Panc1 (cell line): ENCODE results near the gene POLR1H. TPM values are rescaled to one million over a fixed set of nuclear protein-coding genes. Genes with fewer than 3 reads are reported as not detected.

ENCODE experiments used
- ATAC-seq: fragments of 200-7000 bp; cut with Tn5 transposase; 2 replicates; pipeline ENCODE4 v1.9.1; 2020; ENCODE audit warnings: mild to moderate bottlenecking, moderate library complexity
- BruUV-seq: library from RNA; stranded (reverse); fragments of 400-500 nt; replicated peaks from 2 replicates; lab custom pipeline; 2021; lab: Mats Ljungman, UMichigan
- CTCF ChIA-PET: fragments of 300-600 bp; sonication (Branson Sonifier 250); formaldehyde crosslinking; loops from one replicate; lab custom pipeline; 2022; ENCODE audit warnings: antibody characterized with exemption; lab: Charles Lee
- POLR2A ChIA-PET: fragments of 300-600 bp; sonication (Branson Sonifier 250); formaldehyde crosslinking; loops from one replicate; lab custom pipeline; 2022; ENCODE audit warnings: antibody characterized with exemption; lab: Charles Lee
- DNase-seq: peaks from one replicate; pipeline ENCODE4 v3.0.0-alpha.2; 2010; ENCODE audit warnings: low read depth, low spot score
- H3K27ac ChIP-seq: 2 replicates; pipeline ENCODE4 v1.5.1; 2011; ENCODE audit warnings: mild to moderate bottlenecking, low read length, inconsistent platforms
- H3K27me3 ChIP-seq: fragments of 200-500 bp; sonication (Bioruptor generic); 2 replicates; pipeline ENCODE4 v1.6.0; 2014; ENCODE audit warnings: low read length, inconsistent platforms; ENCODE audit not compliant: control insufficient read depth, insufficient read depth
- H3K36me3 ChIP-seq: fragments of 200-500 bp; sonication (Bioruptor generic); 2 replicates; pipeline ENCODE4 v1.5.1; 2014; ENCODE audit warnings: inconsistent platforms, mild to moderate bottlenecking, low read length, moderate library complexity; ENCODE audit not compliant: control insufficient read depth, insufficient read depth
- H3K4me1 ChIP-seq: 2 replicates; pipeline ENCODE4 v1.5.1; 2011; ENCODE audit warnings: inconsistent platforms, mild to moderate bottlenecking, low read length, moderate library complexity; ENCODE audit not compliant: control insufficient read depth, insufficient read depth
- H3K4me3 ChIP-seq, 2 experiments: 2 replicates each; pipeline ENCODE4 v1.5.1; 2011 to 2012; ENCODE audit warnings: low read depth in 2 of 2, low read length in 2 of 2, mild to moderate bottlenecking in 2 of 2, inconsistent platforms in 1 of 2, moderate library complexity in 1 of 2
- H3K9me3 ChIP-seq: fragments of 200-500 bp; sonication (Bioruptor generic); 2 replicates; pipeline ENCODE4 v1.5.1; 2014; ENCODE audit warnings: low read depth, mild to moderate bottlenecking, inconsistent platforms, low read length, moderate library complexity; ENCODE audit not compliant: control insufficient read depth, insufficient read depth
- POLR2AphosphoS5 ChIP-seq: IDR thresholded peaks from 2 replicates; pipeline ENCODE4 v1.6.1; 2012; ENCODE audit warnings: mild to moderate bottlenecking, low read depth, low read length, moderate library complexity
- SIN3A ChIP-seq: IDR thresholded peaks from 2 replicates; pipeline ENCODE4 v1.6.1; 2012; ENCODE audit warnings: low read depth, mild to moderate bottlenecking, low read length, moderate library complexity, borderline replicate concordance; ENCODE audit not compliant: insufficient read depth
- TCF7L2 ChIP-seq: IDR thresholded peaks from 2 replicates; pipeline ENCODE4 v1.6.1; 2011; ENCODE audit warnings: mild to moderate bottlenecking, low read depth, low read length, inconsistent platforms
- in situ Hi-C: cut with HindIII; loops from 2 replicates; pipeline ENCODE4 v1.10.0; 2016; ENCODE audit warnings: low sequenced_read_pairs, low pct_unique_long_range_greater_than_20kb
- intact Hi-C: fragments of 100-400 bp; cut with micrococcal nuclease; formaldehyde crosslinking; loops from one replicate; pipeline ENCODE4 v1.10.0; 2022; ENCODE audit not compliant: unreplicated experiment
- total RNA-seq: library from RNA; stranded (reverse); gene quantifications from one replicate; pipeline ENCODE4 v1.2.1, GENCODE V29; 2021; ENCODE audit not compliant: unreplicated experiment
- TF ChIP-seq, protein P1 (sequence below): fragments of 450-650 bp; IDR thresholded peaks from 2 replicates; pipeline ENCODE4 v1.5.1; 2017; ENCODE audit warnings: mild to moderate bottlenecking
- TF ChIP-seq, protein P2 (sequence below), 2 experiments: IDR thresholded peaks; 2 replicates each; pipeline ENCODE4 v1.6.1; 2011 to 2012; ENCODE audit warnings: low read depth in 2 of 2, control low read depth in 1 of 2, low read length in 1 of 2, mild to moderate bottlenecking in 1 of 2, moderate library complexity in 1 of 2; ENCODE audit not compliant: insufficient read depth in 1 of 2

Gene POLR1H
- total RNA-seq, 1 experiment from 2014 or later = 24.9 TPM

DNA sequence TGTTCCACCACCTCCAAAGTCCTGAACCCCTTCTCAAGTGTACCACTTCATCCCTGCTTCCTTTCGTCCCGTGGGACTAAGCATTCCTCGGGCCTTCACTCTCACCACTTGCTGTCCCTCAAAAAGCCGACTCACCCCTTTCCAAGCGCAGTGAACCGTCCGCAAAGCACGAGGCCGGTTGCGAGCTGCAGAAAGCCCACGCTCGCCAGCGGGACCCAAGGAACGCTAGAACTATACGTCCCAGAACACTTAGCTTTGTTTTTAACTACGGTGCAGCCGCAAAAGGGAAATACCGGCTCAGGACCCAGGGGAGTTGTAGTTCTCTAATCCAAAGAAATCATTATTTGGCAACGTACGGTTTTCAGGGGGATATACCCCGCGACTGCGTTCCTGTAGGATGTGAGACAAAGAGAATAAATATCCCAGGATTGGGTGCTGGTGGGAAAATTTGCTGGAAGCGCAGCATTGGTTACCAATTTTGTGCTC is 416 bp upstream of the POLR1H start:
- ATAC-seq = peak; percentile 13
- peak overlapping the region; percentile 98 to 100 for H3K4me3 ChIP-seq
- no peaks in the 10 kb centered on the region for H3K27me3 ChIP-seq
- H3K36me3 ChIP-seq = peaks cover 9% of the 10 kb centered on the region; the same call in 1 of the 2 replicates
- peak overlapping the region; percentile 99 for H3K27ac ChIP-seq
- POLR2A ChIA-PET = no interaction called here
- DNase-seq = no peak
- TF ChIP-seq, protein P1, sequence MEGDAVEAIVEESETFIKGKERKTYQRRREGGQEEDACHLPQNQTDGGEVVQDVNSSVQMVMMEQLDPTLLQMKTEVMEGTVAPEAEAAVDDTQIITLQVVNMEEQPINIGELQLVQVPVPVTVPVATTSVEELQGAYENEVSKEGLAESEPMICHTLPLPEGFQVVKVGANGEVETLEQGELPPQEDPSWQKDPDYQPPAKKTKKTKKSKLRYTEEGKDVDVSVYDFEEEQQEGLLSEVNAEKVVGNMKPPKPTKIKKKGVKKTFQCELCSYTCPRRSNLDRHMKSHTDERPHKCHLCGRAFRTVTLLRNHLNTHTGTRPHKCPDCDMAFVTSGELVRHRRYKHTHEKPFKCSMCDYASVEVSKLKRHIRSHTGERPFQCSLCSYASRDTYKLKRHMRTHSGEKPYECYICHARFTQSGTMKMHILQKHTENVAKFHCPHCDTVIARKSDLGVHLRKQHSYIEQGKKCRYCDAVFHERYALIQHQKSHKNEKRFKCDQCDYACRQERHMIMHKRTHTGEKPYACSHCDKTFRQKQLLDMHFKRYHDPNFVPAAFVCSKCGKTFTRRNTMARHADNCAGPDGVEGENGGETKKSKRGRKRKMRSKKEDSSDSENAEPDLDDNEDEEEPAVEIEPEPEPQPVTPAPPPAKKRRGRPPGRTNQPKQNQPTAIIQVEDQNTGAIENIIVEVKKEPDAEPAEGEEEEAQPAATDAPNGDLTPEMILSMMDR = no peak
- no peak for TF ChIP-seq POLR2AphosphoS5
- no peak for TF ChIP-seq TCF7L2
- TF ChIP-seq SIN3A = no peak
- H3K9me3 ChIP-seq = no peaks in the 10 kb centered on the region
- CTCF ChIA-PET = no interaction called here
- H3K4me1 ChIP-seq = peaks cover 12% of the 10 kb centered on the region
- intact Hi-C loops = no loop called here
- BruUV-seq = TSS peak; percentile 91
- in situ Hi-C loops = no loop called here

DNA sequence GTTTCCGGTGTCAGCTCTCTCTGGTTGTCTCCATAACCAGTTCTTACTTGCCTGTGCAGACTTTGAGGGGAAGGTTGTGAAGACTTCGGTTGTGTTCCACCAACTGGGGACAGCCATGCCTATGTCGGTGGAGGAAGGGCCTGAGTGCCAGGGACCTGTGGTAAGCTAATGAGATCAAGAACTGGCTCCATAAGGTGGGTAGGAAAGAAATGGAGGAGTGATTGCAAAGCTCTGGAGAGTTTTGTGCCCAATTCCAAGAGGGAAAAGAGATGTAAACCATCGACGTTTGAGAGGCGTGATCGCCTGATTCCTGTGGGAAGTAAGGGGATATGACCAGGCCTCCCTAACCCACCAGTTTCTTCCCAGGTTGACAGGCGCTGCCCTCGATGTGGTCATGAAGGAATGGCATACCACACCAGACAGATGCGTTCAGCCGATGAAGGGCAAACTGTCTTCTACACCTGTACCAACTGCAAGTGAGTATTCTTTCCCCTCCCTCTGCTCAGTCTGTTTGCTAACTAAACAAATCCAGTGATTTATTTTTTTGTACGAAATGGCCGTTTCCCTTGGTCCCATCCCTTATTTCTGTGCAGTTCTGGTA is 893 bp downstream of the POLR1H start:
- Histone ChIP-seq H3K27ac (peak overlapping the region; percentile 99), H3K27me3 (no peaks in the 10 kb centered on the region), H3K4me1 (peaks cover 17% of the 10 kb centered on the region), H3K9me3 (no peaks in the 10 kb centered on the region), H3K4me3 (peak overlapping the region; percentile 98 to 100), H3K36me3 (peaks cover 9% of the 10 kb centered on the region; the same call in 1 of the 2 replicates)
- POLR2A ChIA-PET = no interaction called here
- ATAC-seq (no peak), DNase-seq (no peak)
- CTCF ChIA-PET = interaction anchor here (0.7 kb wide), 1 partner anchor 25 kb away, joined by 3 read pairs; no protein-coding TSS in a partner anchor
- intact Hi-C loops = no loop called here
- BruUV-seq = TSS peak; percentile 89
- TF ChIP-seq POLR2AphosphoS5 = no peak
- TF ChIP-seq SIN3A = no peak
- TF ChIP-seq, protein P1 = no peak
- TF ChIP-seq, protein P2, sequence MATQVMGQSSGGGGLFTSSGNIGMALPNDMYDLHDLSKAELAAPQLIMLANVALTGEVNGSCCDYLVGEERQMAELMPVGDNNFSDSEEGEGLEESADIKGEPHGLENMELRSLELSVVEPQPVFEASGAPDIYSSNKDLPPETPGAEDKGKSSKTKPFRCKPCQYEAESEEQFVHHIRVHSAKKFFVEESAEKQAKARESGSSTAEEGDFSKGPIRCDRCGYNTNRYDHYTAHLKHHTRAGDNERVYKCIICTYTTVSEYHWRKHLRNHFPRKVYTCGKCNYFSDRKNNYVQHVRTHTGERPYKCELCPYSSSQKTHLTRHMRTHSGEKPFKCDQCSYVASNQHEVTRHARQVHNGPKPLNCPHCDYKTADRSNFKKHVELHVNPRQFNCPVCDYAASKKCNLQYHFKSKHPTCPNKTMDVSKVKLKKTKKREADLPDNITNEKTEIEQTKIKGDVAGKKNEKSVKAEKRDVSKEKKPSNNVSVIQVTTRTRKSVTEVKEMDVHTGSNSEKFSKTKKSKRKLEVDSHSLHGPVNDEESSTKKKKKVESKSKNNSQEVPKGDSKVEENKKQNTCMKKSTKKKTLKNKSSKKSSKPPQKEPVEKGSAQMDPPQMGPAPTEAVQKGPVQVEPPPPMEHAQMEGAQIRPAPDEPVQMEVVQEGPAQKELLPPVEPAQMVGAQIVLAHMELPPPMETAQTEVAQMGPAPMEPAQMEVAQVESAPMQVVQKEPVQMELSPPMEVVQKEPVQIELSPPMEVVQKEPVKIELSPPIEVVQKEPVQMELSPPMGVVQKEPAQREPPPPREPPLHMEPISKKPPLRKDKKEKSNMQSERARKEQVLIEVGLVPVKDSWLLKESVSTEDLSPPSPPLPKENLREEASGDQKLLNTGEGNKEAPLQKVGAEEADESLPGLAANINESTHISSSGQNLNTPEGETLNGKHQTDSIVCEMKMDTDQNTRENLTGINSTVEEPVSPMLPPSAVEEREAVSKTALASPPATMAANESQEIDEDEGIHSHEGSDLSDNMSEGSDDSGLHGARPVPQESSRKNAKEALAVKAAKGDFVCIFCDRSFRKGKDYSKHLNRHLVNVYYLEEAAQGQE (IDR thresholded peaks at IDR 0.05; ENCODE audit: insufficient read depth in 1 of 2, low read depth in 2 of 2, low read length in 1 of 2) = no peak
- no peak for TF ChIP-seq TCF7L2
- in situ Hi-C loops = no loop called here
